Activated naive CD4-positive, alpha-beta T cell treated with anti-CD3 and anti-CD28 coated beads, Interleukin-2, amount 10 ng/mL, durations not matched to agents 7 days and 5 days (primary cell): ENCODE measurements around the gene GPS1.
A peak's percentile ranks its signal among the peaks of the same experiment; 100 is the strongest.

Source experiments
- CTCF ChIA-PET: fragments of 350-600 bp; sonication (Branson Sonifier 250); formaldehyde crosslinking; loops from one replicate; lab custom pipeline; 2021; ENCODE audit warnings: antibody characterized with exemption; lab: Charles Lee
- DNase-seq: peaks from one replicate; pipeline ENCODE4 v3.0.0-alpha.2; 2020
- H3K27ac Mint-ChIP-seq: one replicate; pipeline ENCODE4 v1.8.0; 2021; ENCODE audit warnings: mild to moderate bottlenecking, moderate library complexity, mixed read lengths
- H3K27me3 Mint-ChIP-seq: one replicate; pipeline ENCODE4 v1.8.0; 2021; ENCODE audit warnings: mild to moderate bottlenecking, mixed read lengths
- H3K36me3 Mint-ChIP-seq: one replicate; pipeline ENCODE4 v1.8.0; 2021; ENCODE audit warnings: mixed read lengths
- H3K4me1 Mint-ChIP-seq: one replicate; pipeline ENCODE4 v1.8.0; 2021; ENCODE audit warnings: mixed read lengths
- H3K4me3 Mint-ChIP-seq: one replicate; pipeline ENCODE4 v1.8.0; 2021; ENCODE audit warnings: mild to moderate bottlenecking, moderate library complexity, mixed read lengths
- H3K9me3 Mint-ChIP-seq: one replicate; pipeline ENCODE4 v1.8.0; 2021; ENCODE audit warnings: mixed read lengths

The GPS1 gene

GRCh38 chr17:82092094-82092586 lies 40.4 kb downstream of the GPS1 start:
- peaks cover 13% of the 10 kb centered on the region for H3K4me1 Mint-ChIP-seq
- H3K27ac Mint-ChIP-seq: no peak overlapping the region
- H3K4me3 Mint-ChIP-seq: no peak overlapping the region
- H3K9me3 Mint-ChIP-seq: no peaks in the 10 kb centered on the region
- CTCF ChIA-PET: no interaction called here
- no peak for DNase-seq
- no peaks in the 10 kb centered on the region for H3K27me3 Mint-ChIP-seq
- peaks cover 20% of the 10 kb centered on the region for H3K36me3 Mint-ChIP-seq

- CTCF ChIA-PET: no interaction called here
- Mint-ChIP-seq H3K27me3 (no peaks in the 10 kb centered on the region), H3K4me3 (no peak overlapping the region), H3K9me3 (no peaks in the 10 kb centered on the region), H3K36me3 (peaks cover 20% of the 10 kb centered on the region), H3K4me1 (peaks cover 13% of the 10 kb centered on the region), H3K27ac (no peak overlapping the region)
- DNase-seq: no peak
These were observed 40.9 kb downstream of the GPS1 start for GRCh38 chr17:82092628-82092994.

- peaks cover 13% of the 10 kb centered on the region for H3K4me1 Mint-ChIP-seq
- no peak for DNase-seq
- no peak overlapping the region for H3K27ac Mint-ChIP-seq
- H3K9me3 Mint-ChIP-seq: no peaks in the 10 kb centered on the region
- H3K4me3 Mint-ChIP-seq: no peak overlapping the region
- H3K27me3 Mint-ChIP-seq: no peaks in the 10 kb centered on the region
- CTCF ChIA-PET: no interaction called here
- H3K36me3 Mint-ChIP-seq: peaks cover 18% of the 10 kb centered on the region
These were observed 41.5 kb downstream of the GPS1 start for GRCh38 chr17:82092995-82093751.

- peak overlapping the region; percentile 60 for H3K4me3 Mint-ChIP-seq
- CTCF ChIA-PET: interaction anchor here (1.6 kb wide), 1 partner anchor 11 kb away, joined by 5 read pairs; no protein-coding TSS in a partner anchor
These were observed 43.5 kb downstream of the GPS1 start for GRCh38 chr17:82094931-82095776.

GRCh38 chr17:82095777-82096708 lies 44.3 kb downstream of the GPS1 start:
- no peaks in the 10 kb centered on the region for H3K9me3 Mint-ChIP-seq
- H3K4me1 Mint-ChIP-seq: peaks cover 17% of the 10 kb centered on the region
- H3K36me3 Mint-ChIP-seq: peaks cover 13% of the 10 kb centered on the region
- H3K27me3 Mint-ChIP-seq: no peaks in the 10 kb centered on the region
- CTCF ChIA-PET: interaction anchor here (0.8 to 1.6 kb wide), 3 partner anchors 10 to 64 kb away, joined by 3 to 5 read pairs (median 3); partner anchors contain the start of gene RAC3
- H3K27ac Mint-ChIP-seq: peak overlapping the region; percentile 19
- no peak for DNase-seq
- H3K4me3 Mint-ChIP-seq: peak overlapping the region; percentile 72

More at GRCh38 chr17:82094931-82095776, 43.5 kb downstream of the GPS1 start:
- Mint-ChIP-seq H3K27me3 (no peaks in the 10 kb centered on the region), H3K27ac (peak overlapping the region; percentile 49), H3K36me3 (peaks cover 15% of the 10 kb centered on the region), H3K4me1 (peaks cover 17% of the 10 kb centered on the region), H3K9me3 (no peaks in the 10 kb centered on the region)
- DNase-seq: no peak

GRCh38 chr17:82096709-82097183 lies 45.0 kb downstream of the GPS1 start:
- H3K4me1 Mint-ChIP-seq: peaks cover 17% of the 10 kb centered on the region
- no peaks in the 10 kb centered on the region for H3K27me3 Mint-ChIP-seq
- H3K9me3 Mint-ChIP-seq: no peaks in the 10 kb centered on the region
- peak overlapping the region; percentile 55 for H3K27ac Mint-ChIP-seq
- peak overlapping the region; percentile 72 for H3K4me3 Mint-ChIP-seq
- CTCF ChIA-PET: interaction anchor here (0.9 to 1.6 kb wide), 2 partner anchors 9 to 57 kb away, joined by 3 to 5 read pairs; no protein-coding TSS in a partner anchor
- H3K36me3 Mint-ChIP-seq: peaks cover 14% of the 10 kb centered on the region
- DNase-seq: no peak

GRCh38 chr17:82097184-82097918 lies 45.7 kb downstream of the GPS1 start:
- H3K36me3 Mint-ChIP-seq: peaks cover 13% of the 10 kb centered on the region
- peaks cover 19% of the 10 kb centered on the region for H3K4me1 Mint-ChIP-seq
- DNase-seq: peak; percentile 52
- peak overlapping the region; percentile 55 for H3K27ac Mint-ChIP-seq
- CTCF ChIA-PET: no interaction called here
- H3K9me3 Mint-ChIP-seq: no peaks in the 10 kb centered on the region
- H3K4me3 Mint-ChIP-seq: peak overlapping the region; percentile 74
- no peaks in the 10 kb centered on the region for H3K27me3 Mint-ChIP-seq

GRCh38 chr17:82097919-82098168 lies 46.1 kb downstream of the GPS1 start:
- peak overlapping the region; percentile 75 for H3K27ac Mint-ChIP-seq
- no peak for DNase-seq
- no peaks in the 10 kb centered on the region for H3K9me3 Mint-ChIP-seq
- H3K27me3 Mint-ChIP-seq: no peaks in the 10 kb centered on the region
- H3K4me3 Mint-ChIP-seq: peak overlapping the region; percentile 74
- H3K36me3 Mint-ChIP-seq: peaks cover 13% of the 10 kb centered on the region
- CTCF ChIA-PET: no interaction called here
- peaks cover 20% of the 10 kb centered on the region for H3K4me1 Mint-ChIP-seq

- peaks cover 18% of the 10 kb centered on the region for H3K4me1 Mint-ChIP-seq
- CTCF ChIA-PET: no interaction called here
These were observed 46.7 kb downstream of the GPS1 start, which contains the start of gene FASN for GRCh38 chr17:82098169-82098938. Gene FASN (minus strand): TSS chr17:82098236. CDS start chr17:82096445, 1,791 bp downstream.

GRCh38 chr17:82098939-82099763 lies 47.5 kb downstream of the GPS1 start:
- no peaks in the 10 kb centered on the region for H3K9me3 Mint-ChIP-seq
- H3K27ac Mint-ChIP-seq: peak overlapping the region; percentile 86
- peak overlapping the region; percentile 80 for H3K4me3 Mint-ChIP-seq
- H3K4me1 Mint-ChIP-seq: peaks cover 19% of the 10 kb centered on the region
- H3K36me3 Mint-ChIP-seq: peaks cover 11% of the 10 kb centered on the region
- no peaks in the 10 kb centered on the region for H3K27me3 Mint-ChIP-seq
- no peak for DNase-seq
- CTCF ChIA-PET: no interaction called here

More at GRCh38 chr17:82098169-82098938, 46.7 kb downstream of the GPS1 start, which contains the start of gene FASN:
- H3K9me3 Mint-ChIP-seq: no peaks in the 10 kb centered on the region
- H3K27ac Mint-ChIP-seq: peak within 1 kb of the TSS; percentile 75
- H3K36me3 Mint-ChIP-seq: peaks cover 11% of the 10 kb centered on the region
- H3K27me3 Mint-ChIP-seq: no peaks in the 10 kb centered on the region
- peak; percentile 94 for DNase-seq
- peak within 1 kb of the TSS; percentile 74 for H3K4me3 Mint-ChIP-seq

GRCh38 chr17:82100502-82101298 lies 49.0 kb downstream of the GPS1 start:
- peaks cover 9% of the 10 kb centered on the region for H3K36me3 Mint-ChIP-seq
- H3K27ac Mint-ChIP-seq: peak overlapping the region; percentile 86
- CTCF ChIA-PET: no interaction called here
- peak overlapping the region; percentile 80 for H3K4me3 Mint-ChIP-seq
- H3K4me1 Mint-ChIP-seq: peaks cover 26% of the 10 kb centered on the region
- H3K27me3 Mint-ChIP-seq: no peaks in the 10 kb centered on the region
- no peaks in the 10 kb centered on the region for H3K9me3 Mint-ChIP-seq
- no peak for DNase-seq
